ENCODE results near the gene PDE3A. TPM values are rescaled to one million over a fixed set of nuclear protein-coding genes. Genes with fewer than 3 reads are reported as not detected.

The PDE3A gene
- total RNA-seq, 2 experiments from 2014 or later, result not detected

DNA sequence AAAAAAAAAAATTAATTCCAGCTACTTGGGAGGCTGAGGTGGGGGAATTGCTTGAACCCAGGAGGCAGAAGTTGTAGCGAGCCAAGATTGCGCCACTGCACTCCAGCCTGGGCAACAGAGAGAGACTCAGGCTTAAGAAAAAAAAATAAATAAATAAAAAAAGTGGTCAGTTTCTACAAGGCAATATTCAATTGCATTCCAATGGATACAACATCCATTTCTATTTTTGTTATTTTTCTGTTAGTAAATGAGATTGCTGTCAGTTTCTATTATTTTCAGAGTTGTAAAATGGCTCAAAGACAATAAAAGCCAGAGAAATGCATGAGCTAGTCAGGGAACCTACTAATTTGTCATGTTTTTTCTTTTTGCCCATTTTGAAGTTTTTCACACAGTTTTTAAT, 119.2 kb downstream of the PDE3A start:
- H3K36me3 Mint-ChIP-seq (ENCODE audit: low read depth), result no peaks in the 10 kb centered on the region
- H3K9me3 Mint-ChIP-seq, result no peaks in the 10 kb centered on the region
- CTCF ChIA-PET, result no interaction called here
- POLR2A ChIA-PET, result no interaction called here
- DNase-seq (no peak), ATAC-seq (no peak)
- no peak overlapping the region for H3K27ac Mint-ChIP-seq
- intact Hi-C loops (cut with micrococcal nuclease), result no loop called here
- H3K27me3 Mint-ChIP-seq, result peaks cover 1% of the 10 kb centered on the region
- H3K4me3 Mint-ChIP-seq, result no peak overlapping the region
- no peak for TF ChIP-seq CTCF (IDR thresholded peaks at IDR 0.05)
- peaks cover 3% of the 10 kb centered on the region for H3K4me1 Mint-ChIP-seq (ENCODE audit: low read depth)

DNA sequence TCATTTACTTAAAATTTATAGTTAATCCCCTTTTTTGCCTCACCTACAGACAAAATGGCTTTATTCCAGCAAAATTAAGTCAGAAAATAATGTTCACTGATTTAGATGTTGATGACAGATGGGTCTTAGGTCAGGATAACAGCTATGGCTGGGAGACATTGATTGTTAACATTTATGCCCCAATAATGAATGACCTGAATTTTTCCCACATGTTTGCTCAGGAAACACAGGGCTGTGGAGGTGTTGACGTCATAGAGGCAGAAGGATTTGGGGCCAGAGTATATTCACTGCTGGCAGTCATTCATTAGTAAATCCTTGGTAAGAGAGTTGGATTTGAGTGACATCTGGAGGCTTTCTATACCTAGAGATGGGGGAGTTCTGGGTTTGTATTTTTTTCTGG, 121.3 kb downstream of the PDE3A start:
- H3K36me3 Mint-ChIP-seq (ENCODE audit: low read depth), result no peaks in the 10 kb centered on the region

DNA sequence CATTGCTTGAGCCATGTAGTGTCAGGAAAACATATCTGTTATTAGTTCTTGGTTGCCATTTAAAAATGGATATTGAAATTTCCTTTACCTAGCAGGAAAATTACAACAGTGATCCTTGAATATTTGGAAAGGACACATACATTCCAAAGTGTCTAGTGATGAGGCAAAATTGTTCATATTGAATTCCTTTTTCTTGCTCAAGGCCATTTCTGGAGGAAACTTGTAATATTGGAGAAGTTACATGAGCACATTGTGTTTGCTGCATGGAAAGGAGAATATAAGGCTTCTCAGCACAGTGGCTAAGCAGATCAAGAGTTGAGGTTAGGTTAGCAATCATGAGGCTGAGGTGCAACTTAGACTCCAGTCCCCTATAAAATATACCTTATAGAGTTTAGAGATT, 121.9 kb downstream of the PDE3A start:
- DNase-seq (no peak), ATAC-seq (no peak)
- intact Hi-C loops (cut with micrococcal nuclease), result no loop called here
- no peak overlapping the region for H3K4me3 Mint-ChIP-seq
- ChIA-PET CTCF (no interaction called here), POLR2A (no interaction called here)
- peaks cover 1% of the 10 kb centered on the region for H3K27me3 Mint-ChIP-seq
- peaks cover 3% of the 10 kb centered on the region for H3K4me1 Mint-ChIP-seq (ENCODE audit: low read depth)
- no peaks in the 10 kb centered on the region for H3K9me3 Mint-ChIP-seq
- no peak for TF ChIP-seq CTCF (IDR thresholded peaks at IDR 0.05)
- H3K27ac Mint-ChIP-seq, result no peak overlapping the region
- H3K36me3 Mint-ChIP-seq (ENCODE audit: low read depth), result no peaks in the 10 kb centered on the region

More for the DNA sequence above, 121.3 kb downstream of the PDE3A start:
- intact Hi-C loops (cut with micrococcal nuclease), result no loop called here
- Mint-ChIP-seq H3K4me1 (ENCODE audit: low read depth) (peaks cover 3% of the 10 kb centered on the region), H3K9me3 (no peaks in the 10 kb centered on the region), H3K27me3 (peaks cover 1% of the 10 kb centered on the region), H3K4me3 (no peak overlapping the region), H3K27ac (no peak overlapping the region)
- ATAC-seq (no peak), DNase-seq (no peak)
- ChIA-PET POLR2A (no interaction called here), CTCF (no interaction called here)
- TF ChIP-seq CTCF (IDR thresholded peaks at IDR 0.05), result no peak

DNA sequence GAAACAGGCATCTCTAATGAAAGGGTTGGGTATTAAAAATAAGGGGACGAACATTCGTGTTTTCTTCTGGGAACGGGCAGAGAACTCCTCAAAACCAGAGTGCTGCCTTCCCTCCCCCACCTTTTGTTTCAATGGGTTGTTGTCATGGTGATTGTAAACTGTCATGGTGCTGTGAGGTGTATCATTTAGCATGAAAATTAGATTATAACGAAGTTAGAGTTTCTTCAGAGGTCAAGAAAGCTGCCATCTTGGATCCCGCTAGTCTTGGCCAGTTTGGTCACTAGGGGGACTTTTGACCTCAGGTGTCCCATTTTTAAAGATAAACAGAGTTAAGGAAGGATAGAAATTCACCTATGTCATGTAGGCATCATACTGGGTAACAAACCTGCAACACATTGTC, 123.0 kb downstream of the PDE3A start:
- TF ChIP-seq CTCF (IDR thresholded peaks at IDR 0.05), result no peak
- Mint-ChIP-seq H3K9me3 (no peaks in the 10 kb centered on the region), H3K4me3 (no peak overlapping the region), H3K4me1 (ENCODE audit: low read depth) (peaks cover 3% of the 10 kb centered on the region), H3K36me3 (ENCODE audit: low read depth) (no peaks in the 10 kb centered on the region), H3K27me3 (no peaks in the 10 kb centered on the region), H3K27ac (no peak overlapping the region)
- ChIA-PET CTCF (no interaction called here), POLR2A (no interaction called here)
- ATAC-seq (no peak), DNase-seq (no peak)
- intact Hi-C loops (cut with micrococcal nuclease), result no loop called here

- Mint-ChIP-seq H3K4me3 (no peak overlapping the region), H3K27me3 (no peaks in the 10 kb centered on the region), H3K9me3 (no peaks in the 10 kb centered on the region), H3K36me3 (ENCODE audit: low read depth) (no peaks in the 10 kb centered on the region), H3K27ac (no peak overlapping the region), H3K4me1 (ENCODE audit: low read depth) (peaks cover 3% of the 10 kb centered on the region)
- no peak for TF ChIP-seq CTCF (IDR thresholded peaks at IDR 0.05)
- ChIA-PET CTCF (no interaction called here), POLR2A (no interaction called here)
- ATAC-seq (peak; percentile 98), DNase-seq (peak; percentile 59)
- intact Hi-C loops (cut with micrococcal nuclease), result no loop called here
These were observed 124.0 kb downstream of the PDE3A start for GRCh38 chr12:20492251-20492760.
